GM12872 (cell line): ENCODE results near the gene ZNF653.

Source experiments
- TF ChIP-seq, protein P1 (sequence below): IDR thresholded peaks from 3 replicates; pipeline ENCODE4 v1.5.1; 2011; ENCODE audit warnings: low read depth, mild to moderate bottlenecking, low read length, moderate library complexity; ENCODE audit not compliant: insufficient read depth

Gene ZNF653

DNA sequence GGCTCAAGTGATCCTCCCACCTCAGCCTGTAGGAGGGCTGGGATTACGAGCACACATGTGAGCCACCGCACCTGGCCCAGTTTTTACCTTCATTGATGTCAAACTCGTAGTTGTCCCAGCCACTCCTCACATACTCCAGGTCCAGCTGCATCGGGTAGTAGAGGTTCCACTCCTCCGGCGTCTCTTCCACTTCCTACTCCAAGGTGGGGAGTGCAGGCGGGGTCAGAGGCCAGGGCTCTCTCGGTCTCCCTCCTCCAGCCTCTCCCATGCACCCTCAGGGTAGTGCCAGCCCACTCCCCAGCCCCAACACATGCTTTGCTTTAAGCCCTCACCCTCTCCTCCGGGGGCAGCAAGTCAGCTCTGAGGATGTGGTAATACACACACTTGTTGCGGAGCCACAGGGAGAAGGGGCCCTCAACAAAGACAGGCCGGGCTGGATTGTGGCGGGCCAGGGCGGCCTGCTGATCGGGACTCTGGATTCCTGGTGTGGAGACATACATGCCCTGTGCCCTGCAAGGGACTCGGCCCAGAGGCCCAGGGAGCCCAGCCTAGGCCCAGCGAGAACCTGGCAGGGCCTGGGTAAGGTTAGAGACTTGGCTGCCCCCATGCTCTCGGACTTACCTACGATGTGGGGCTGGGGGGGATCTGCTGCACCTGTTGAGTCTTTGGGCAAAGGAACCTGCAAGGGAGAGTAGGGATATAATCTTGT, 1.9 kb upstream of the ZNF653 start:
- TF ChIP-seq, protein P1, sequence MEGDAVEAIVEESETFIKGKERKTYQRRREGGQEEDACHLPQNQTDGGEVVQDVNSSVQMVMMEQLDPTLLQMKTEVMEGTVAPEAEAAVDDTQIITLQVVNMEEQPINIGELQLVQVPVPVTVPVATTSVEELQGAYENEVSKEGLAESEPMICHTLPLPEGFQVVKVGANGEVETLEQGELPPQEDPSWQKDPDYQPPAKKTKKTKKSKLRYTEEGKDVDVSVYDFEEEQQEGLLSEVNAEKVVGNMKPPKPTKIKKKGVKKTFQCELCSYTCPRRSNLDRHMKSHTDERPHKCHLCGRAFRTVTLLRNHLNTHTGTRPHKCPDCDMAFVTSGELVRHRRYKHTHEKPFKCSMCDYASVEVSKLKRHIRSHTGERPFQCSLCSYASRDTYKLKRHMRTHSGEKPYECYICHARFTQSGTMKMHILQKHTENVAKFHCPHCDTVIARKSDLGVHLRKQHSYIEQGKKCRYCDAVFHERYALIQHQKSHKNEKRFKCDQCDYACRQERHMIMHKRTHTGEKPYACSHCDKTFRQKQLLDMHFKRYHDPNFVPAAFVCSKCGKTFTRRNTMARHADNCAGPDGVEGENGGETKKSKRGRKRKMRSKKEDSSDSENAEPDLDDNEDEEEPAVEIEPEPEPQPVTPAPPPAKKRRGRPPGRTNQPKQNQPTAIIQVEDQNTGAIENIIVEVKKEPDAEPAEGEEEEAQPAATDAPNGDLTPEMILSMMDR, result no peak

DNA sequence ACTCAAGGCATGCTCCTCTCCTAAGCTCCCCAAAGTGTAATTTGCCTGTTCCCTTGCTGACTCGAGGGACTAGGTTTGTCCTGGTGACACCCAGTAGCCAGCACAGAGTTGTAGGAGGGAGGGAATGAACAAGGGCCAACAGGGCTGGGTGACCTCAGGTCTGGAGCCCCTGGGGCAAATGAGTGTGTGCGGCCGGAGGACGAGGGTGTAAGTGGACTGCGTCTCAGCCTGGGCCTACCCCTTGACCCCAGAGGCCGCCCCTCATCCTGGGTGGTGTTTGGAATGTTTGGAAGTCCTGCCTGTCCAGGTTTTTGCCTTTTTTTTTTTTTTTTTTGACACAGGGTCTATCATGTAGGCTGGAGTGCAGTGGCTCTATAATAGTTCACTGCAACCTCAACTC, 1.3 kb upstream of the ZNF653 start:
- TF ChIP-seq, protein P1, result no peak

DNA sequence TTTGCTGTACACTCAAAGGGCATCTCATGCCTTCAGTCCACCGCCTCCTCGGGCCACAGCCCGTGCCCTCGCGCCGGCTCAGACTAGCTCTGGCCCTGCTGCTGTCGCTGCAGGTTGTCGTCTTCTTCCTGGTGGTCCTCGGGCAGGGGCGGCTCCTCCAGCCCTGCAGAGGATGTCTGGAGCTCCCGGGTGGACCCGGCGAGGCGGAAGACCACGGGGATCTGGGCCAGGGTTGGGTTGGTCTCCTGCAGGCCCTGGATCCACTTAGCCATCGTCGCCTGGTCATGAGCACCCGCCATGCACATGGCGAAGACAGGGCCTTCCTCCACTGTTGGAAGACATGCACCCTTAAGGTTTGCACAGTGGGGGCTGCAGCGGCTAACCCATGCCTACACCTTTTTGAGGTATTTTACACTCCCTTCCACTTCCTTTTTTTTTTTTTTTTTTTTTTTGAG, 489 bp upstream of the ZNF653 start:
- TF ChIP-seq, protein P1, result no peak

DNA sequence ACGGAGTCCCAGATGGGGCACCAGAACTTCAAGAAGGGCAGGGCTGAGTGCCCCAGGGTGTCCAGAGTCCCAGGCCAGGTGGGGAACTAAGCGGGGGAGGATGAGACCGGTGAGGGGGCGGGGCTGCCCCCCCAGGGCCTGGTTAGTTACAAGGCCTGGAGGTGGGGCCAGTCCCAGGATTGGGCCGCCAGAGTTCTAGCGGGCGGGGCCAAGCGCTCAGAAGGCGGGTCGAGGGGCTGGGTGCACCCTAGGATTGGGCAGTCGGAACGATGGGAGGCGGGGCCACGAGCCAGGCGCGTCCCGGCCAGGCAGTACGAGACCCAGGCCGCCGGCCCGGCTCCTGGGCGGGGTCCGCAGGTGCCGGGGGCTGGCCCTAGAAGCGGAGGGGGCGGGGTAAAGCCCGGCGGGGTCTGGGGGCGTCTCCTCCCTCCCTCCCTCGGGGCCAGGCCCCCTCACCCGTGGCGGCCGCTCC, 571 bp downstream of the ZNF653 start:
- TF ChIP-seq, protein P1, result no peak

DNA sequence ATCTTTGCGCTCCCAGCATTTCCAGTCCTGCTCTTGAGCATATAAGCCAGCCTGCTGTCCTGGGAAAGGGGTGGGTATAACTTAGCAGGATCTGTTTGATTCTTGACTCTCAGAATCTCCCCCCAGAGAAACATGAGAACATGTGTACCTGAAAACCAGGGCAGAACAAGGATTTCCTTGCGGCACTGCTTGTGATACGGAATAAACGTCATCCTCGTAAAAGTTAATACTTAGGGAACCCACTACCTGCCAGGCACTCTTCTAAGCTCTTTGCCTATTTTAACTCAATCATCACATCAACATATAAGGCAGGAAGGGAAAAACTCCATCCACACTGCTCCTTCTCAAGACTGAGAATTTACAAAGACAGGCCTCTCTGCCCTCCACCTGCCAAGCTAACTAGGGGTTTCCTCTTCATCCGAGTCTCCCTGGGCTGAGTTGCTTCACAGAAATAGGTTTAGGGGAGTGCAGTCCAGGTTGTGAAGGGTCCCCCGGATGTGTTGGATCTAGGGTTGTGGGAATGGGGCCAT, 1.1 kb downstream of the ZNF653 start:
- TF ChIP-seq, protein P1, result no peak

DNA sequence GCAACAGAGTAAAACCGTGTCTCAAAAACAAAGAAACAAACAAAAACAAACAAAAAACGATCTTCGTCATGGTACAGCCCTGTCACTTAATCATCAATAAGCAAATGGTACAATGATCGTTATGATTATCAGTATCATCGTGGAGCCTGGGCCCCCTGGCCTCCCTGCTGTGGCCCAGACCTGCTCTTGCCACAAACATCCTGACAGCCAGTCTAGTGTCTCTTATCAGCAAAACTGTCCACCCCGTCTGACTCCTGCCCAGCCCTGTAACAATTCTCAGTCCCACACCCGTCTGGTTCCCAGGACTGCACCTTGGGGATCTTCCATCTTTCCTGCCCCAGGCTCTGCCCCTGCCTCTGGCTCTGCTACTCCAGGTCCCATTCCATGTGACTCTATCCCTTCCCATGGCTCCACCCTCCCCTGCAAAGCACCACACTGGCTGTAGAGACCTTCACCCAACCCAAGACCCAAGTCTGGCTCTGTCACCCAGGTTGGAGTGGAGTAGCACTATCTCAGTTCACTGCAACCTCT, 5.7 kb downstream of the ZNF653 start:
- TF ChIP-seq, protein P1, result no peak

DNA sequence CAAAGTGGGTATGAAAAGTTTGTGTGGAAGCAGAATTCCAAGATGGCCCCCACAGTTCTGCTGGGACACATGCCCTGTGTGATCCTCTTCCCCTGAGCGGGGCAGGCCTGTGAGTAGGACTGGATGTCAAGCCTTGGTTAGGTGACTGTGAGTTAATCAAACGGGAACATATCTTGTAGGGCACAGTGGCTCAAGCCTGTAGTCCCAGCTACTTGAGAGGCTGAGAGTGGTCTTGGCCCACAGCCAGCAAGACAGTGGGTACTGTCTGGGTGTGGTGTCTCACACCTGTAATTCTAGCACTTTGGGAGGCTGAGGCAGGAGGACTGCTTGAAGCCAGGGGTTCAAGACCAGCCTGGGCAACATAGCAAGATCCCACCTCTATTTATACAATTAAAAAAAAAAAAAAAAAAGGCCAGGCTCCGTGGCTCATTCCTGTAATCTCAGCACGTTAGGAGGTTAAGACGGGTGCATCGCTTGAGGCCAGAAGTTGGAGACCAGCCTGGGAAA, 6.4 kb downstream of the ZNF653 start:
- TF ChIP-seq, protein P1, result no peak
